ENCODE measurements around the gene OPA3. TPM values are rescaled to one million over a fixed set of nuclear protein-coding genes. Genes with fewer than 3 reads are reported as not detected.

Gene OPA3
- total and polyA plus RNA-seq, 10 of the 15 experiments (the other 5 are each of a cell fraction or from before 2014, with no cell fraction given) = 2.2 to 24.3 (median 13.3) TPM

DNA sequence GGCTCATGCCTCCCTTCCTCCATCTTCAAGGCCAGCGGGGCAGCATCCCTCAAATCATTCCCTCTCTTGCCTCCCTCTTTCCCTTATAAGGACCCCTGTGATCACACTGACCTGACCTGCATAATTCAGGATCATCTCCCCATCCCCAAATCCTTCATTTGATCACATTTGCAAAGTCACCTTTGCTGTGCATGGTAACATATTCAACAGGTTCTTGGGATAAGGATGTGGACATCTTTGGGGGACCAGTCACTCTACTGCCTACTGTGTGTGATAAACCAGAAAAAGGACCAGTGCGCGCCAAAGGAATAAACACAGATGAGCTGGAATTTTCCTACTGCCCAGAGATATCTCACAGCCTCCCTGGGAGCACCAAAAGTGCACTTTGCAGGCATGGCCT lies 7.9 kb downstream of the OPA3 start:
- H2AFZ ChIP-seq (ENCODE audit: control insufficient read depth, low read depth, low read length) = no peak overlapping the region
- no peaks in the 10 kb centered on the region; a peak in 1 of 4 replicates for H3K36me3 ChIP-seq (ENCODE audit: control insufficient read depth in 2 of 2, insufficient read depth in 2 of 2, low read length in 1 of 2)
- FAIRE-seq (no peak), DNase-seq (ENCODE audit: low read depth, low spot score) (no peak), ATAC-seq (no peak)
- ChIA-PET CTCF (interaction anchor here (0.7 to 1.6 kb wide), 3 partner anchors 18 to 98 kb away, joined by 3 to 5 read pairs (median 4); no protein-coding TSS in a partner anchor), POLR2A (interaction anchor here (1.0 kb wide), 1 partner anchor 66 kb away, joined by 3 read pairs; no protein-coding TSS in a partner anchor), SMC1A (ENCODE audit: uncharacterized antibody, unreplicated experiment) (interaction anchor here (1.1 kb wide), 1 partner anchor 9 kb away, joined by 3 read pairs; no protein-coding TSS in a partner anchor), RAD21 (ENCODE audit: unreplicated experiment) (interaction anchor here (0.6 kb wide), 1 partner anchor 74 kb away, joined by 4 read pairs; no protein-coding TSS in a partner anchor)
- intact Hi-C loops (cut with micrococcal nuclease; ENCODE audit: unreplicated experiment) (no loop called here), in situ Hi-C loops (cut with MboI) (no loop called here)
- no peak overlapping the region; the same call in 1 of the 2 replicates for H3K4me3 ChIP-seq
- H3K9me3 ChIP-seq (replicated peaks; ENCODE audit: control insufficient read depth, insufficient read depth, low read length) = no peaks in the 10 kb centered on the region; the same call in 2 of the 3 replicates
- H3K9ac ChIP-seq (ENCODE audit: control insufficient read depth, insufficient read depth, low read length) = no peak overlapping the region
- H3K4me1 ChIP-seq (ENCODE audit: control insufficient read depth, insufficient read depth, low read length) = peaks cover 11% of the 10 kb centered on the region
- H3K4me2 ChIP-seq (ENCODE audit: control insufficient read depth, insufficient read depth) = no peak overlapping the region
- no peaks in the 10 kb centered on the region for H4K20me1 ChIP-seq (ENCODE audit: control insufficient read depth, insufficient read depth)
- BruUV-seq (replicated peaks) = no TSS peak
- WGBS (ENCODE audit: insufficient coverage, insufficient replicate concordance, low lambda C conversion rate, missing lambda C conversion rate) = 93% methylated on average over 3 of the region's 3 CpGs
- no peak for TF ChIP-seq ZSCAN29 (IDR thresholded peaks at IDR 0.05)
- no peak for TF ChIP-seq TCF12 (IDR thresholded peaks at IDR 0.05; ENCODE audit: low read depth, low read length)
- TF ChIP-seq, protein P1, sequence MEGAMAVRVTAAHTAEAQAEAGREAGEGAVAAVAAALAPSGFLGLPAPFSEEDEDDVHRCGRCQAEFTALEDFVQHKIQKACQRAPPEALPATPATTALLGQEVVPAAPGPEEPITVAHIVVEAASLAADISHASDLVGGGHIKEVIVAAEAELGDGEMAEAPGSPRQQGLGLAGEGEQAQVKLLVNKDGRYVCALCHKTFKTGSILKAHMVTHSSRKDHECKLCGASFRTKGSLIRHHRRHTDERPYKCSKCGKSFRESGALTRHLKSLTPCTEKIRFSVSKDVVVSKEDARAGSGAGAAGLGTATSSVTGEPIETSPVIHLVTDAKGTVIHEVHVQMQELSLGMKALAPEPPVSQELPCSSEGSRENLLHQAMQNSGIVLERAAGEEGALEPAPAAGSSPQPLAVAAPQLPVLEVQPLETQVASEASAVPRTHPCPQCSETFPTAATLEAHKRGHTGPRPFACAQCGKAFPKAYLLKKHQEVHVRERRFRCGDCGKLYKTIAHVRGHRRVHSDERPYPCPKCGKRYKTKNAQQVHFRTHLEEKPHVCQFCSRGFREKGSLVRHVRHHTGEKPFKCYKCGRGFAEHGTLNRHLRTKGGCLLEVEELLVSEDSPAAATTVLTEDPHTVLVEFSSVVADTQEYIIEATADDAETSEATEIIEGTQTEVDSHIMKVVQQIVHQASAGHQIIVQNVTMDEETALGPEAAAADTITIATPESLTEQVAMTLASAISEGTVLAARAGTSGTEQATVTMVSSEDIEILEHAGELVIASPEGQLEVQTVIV (IDR thresholded peaks at IDR 0.05; ENCODE audit: borderline replicate concordance, partially characterized antibody) = no peak
- no peak for TF ChIP-seq EZH2 (IDR thresholded peaks at IDR 0.05; ENCODE audit: borderline replicate concordance, control insufficient read depth, low read depth, low read length)
- TF ChIP-seq CBFB (IDR thresholded peaks at IDR 0.05; ENCODE audit: low read depth) = no peak
- no peak for TF ChIP-seq PML (IDR thresholded peaks at IDR 0.05; ENCODE audit: low read length)
- TF ChIP-seq NRF1 (conservative IDR thresholded peaks at IDR 0.05; ENCODE audit: low read depth, low read length) = no peak
- no peak for TF ChIP-seq TCF3 (IDR thresholded peaks at IDR 0.05; ENCODE audit: borderline replicate concordance, insufficient read depth, low read depth, low read length)
- no peak for TF ChIP-seq SPI1 (IDR thresholded peaks at IDR 0.05; ENCODE audit: borderline replicate concordance, insufficient read depth, low read depth, low read length)
- TF ChIP-seq EGR1 (IDR thresholded peaks at IDR 0.05; ENCODE audit: borderline replicate concordance in 1 of 2, low read depth in 2 of 2, low read length in 2 of 2) = no peak
- TF ChIP-seq, protein P2, sequence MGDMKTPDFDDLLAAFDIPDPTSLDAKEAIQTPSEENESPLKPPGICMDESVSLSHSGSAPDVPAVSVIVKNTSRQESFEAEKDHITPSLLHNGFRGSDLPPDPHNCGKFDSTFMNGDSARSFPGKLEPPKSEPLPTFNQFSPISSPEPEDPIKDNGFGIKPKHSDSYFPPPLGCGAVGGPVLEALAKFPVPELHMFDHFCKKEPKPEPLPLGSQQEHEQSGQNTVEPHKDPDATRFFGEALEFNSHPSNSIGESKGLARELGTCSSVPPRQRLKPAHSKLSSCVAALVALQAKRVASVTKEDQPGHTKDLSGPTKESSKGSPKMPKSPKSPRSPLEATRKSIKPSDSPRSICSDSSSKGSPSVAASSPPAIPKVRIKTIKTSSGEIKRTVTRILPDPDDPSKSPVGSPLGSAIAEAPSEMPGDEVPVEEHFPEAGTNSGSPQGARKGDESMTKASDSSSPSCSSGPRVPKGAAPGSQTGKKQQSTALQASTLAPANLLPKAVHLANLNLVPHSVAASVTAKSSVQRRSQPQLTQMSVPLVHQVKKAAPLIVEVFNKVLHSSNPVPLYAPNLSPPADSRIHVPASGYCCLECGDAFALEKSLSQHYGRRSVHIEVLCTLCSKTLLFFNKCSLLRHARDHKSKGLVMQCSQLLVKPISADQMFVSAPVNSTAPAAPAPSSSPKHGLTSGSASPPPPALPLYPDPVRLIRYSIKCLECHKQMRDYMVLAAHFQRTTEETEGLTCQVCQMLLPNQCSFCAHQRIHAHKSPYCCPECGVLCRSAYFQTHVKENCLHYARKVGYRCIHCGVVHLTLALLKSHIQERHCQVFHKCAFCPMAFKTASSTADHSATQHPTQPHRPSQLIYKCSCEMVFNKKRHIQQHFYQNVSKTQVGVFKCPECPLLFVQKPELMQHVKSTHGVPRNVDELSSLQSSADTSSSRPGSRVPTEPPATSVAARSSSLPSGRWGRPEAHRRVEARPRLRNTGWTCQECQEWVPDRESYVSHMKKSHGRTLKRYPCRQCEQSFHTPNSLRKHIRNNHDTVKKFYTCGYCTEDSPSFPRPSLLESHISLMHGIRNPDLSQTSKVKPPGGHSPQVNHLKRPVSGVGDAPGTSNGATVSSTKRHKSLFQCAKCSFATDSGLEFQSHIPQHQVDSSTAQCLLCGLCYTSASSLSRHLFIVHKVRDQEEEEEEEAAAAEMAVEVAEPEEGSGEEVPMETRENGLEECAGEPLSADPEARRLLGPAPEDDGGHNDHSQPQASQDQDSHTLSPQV (IDR thresholded peaks at IDR 0.05) = no peak
- TF ChIP-seq, protein P3, sequence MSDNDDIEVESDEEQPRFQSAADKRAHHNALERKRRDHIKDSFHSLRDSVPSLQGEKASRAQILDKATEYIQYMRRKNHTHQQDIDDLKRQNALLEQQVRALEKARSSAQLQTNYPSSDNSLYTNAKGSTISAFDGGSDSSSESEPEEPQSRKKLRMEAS (IDR thresholded peaks at IDR 0.05; ENCODE audit: low read depth, low read length) = no peak
- H3K79me2 ChIP-seq (ENCODE audit: control insufficient read depth, insufficient read depth, low read length) = peaks cover 12% of the 10 kb centered on the region
- H3K27me3 ChIP-seq (replicated peaks in 1 of 2; ENCODE audit: control insufficient read depth in 2 of 2, insufficient read depth in 2 of 2, low read length in 1 of 2) = no peaks in the 10 kb centered on the region
- no peak overlapping the region for H3K27ac ChIP-seq (ENCODE audit: control insufficient read depth, insufficient read depth)

Measured in GM12878 (cell line).